ENCODE measurements around the gene EIF5. TPM values are rescaled to one million over a fixed set of nuclear protein-coding genes. Genes with fewer than 3 reads are reported as not detected.
A peak's percentile ranks its signal among the peaks of the same experiment; 100 is the strongest.

The EIF5 gene
- total RNA-seq, 1 donor from 2014 or later: 256 TPM

- no peak for DNase-seq (ENCODE audit: low spot score in 2 of 2, unreplicated experiment in 2 of 2)
- Mint-ChIP-seq H3K9me3 (no peaks in the 10 kb centered on the region), H3K36me3 (no peaks in the 10 kb centered on the region), H3K4me3 (no peak overlapping the region), H3K27me3 (ENCODE audit: low read depth) (peaks cover 58% of the 10 kb centered on the region), H3K4me1 (no peaks in the 10 kb centered on the region), H3K27ac (no peak overlapping the region)
- TF ChIP-seq, protein P1, sequence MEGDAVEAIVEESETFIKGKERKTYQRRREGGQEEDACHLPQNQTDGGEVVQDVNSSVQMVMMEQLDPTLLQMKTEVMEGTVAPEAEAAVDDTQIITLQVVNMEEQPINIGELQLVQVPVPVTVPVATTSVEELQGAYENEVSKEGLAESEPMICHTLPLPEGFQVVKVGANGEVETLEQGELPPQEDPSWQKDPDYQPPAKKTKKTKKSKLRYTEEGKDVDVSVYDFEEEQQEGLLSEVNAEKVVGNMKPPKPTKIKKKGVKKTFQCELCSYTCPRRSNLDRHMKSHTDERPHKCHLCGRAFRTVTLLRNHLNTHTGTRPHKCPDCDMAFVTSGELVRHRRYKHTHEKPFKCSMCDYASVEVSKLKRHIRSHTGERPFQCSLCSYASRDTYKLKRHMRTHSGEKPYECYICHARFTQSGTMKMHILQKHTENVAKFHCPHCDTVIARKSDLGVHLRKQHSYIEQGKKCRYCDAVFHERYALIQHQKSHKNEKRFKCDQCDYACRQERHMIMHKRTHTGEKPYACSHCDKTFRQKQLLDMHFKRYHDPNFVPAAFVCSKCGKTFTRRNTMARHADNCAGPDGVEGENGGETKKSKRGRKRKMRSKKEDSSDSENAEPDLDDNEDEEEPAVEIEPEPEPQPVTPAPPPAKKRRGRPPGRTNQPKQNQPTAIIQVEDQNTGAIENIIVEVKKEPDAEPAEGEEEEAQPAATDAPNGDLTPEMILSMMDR (IDR thresholded peaks at IDR 0.05; ENCODE audit: unreplicated experiment): no peak
Observed at GRCh38 chr14:103288076-103288766, 45.8 kb upstream of the EIF5 start.

DNA sequence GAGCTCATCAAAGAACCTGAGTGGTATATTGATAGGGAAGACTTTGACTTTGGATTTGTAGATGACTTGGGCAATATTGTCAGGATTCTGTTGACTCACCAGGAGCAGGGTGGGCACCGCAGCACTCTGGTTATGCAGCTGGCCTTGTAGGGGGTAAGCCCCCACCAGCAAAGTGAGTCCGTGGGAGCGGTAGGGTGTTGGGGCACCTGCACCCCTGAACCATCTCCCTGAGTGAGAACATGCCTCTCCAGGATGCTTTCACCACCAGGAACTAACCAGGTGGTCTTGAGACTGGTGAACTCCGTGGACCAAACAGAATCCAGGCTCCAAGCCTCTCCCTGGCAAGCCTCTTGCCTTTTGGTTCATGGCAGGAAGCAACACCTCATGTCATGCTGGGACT is 44.0 kb upstream of the EIF5 start:
- TF ChIP-seq, protein P1 (IDR thresholded peaks at IDR 0.05; ENCODE audit: unreplicated experiment): no peak
- H3K27ac Mint-ChIP-seq: no peak overlapping the region
- H3K4me3 Mint-ChIP-seq: no peak overlapping the region
- no peak for DNase-seq (ENCODE audit: low spot score in 2 of 2, unreplicated experiment in 2 of 2)
- peaks cover 49% of the 10 kb centered on the region for H3K27me3 Mint-ChIP-seq (ENCODE audit: low read depth)
- H3K9me3 Mint-ChIP-seq: no peaks in the 10 kb centered on the region
- no peaks in the 10 kb centered on the region for H3K36me3 Mint-ChIP-seq
- H3K4me1 Mint-ChIP-seq: no peaks in the 10 kb centered on the region

DNA sequence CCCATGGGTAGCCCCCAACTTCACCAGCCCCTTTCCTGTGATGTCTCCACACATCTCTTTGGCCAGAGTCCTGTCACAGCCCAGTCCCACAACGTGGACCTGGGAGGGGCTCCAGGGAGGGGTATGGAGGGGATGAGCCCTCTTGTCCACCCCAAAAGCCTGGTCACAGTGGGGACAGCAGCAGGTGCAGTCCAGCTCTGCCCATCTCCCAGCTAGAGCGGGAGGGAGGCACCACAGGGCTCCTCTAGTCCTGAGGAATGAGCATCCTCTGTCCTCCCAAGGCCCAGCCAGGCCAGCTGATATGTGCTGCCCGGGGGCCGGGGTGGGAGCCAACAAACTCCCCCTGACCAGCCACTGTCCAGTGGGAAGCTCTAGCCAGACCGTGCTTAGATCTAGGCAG is 43.5 kb upstream of the EIF5 start:
- no peak for DNase-seq (ENCODE audit: low spot score in 2 of 2, unreplicated experiment in 2 of 2)
- H3K4me3 Mint-ChIP-seq: no peak overlapping the region
- TF ChIP-seq, protein P1 (IDR thresholded peaks at IDR 0.05; ENCODE audit: unreplicated experiment): no peak
- no peaks in the 10 kb centered on the region for H3K4me1 Mint-ChIP-seq
- no peaks in the 10 kb centered on the region for H3K36me3 Mint-ChIP-seq
- H3K27me3 Mint-ChIP-seq (ENCODE audit: low read depth): peaks cover 45% of the 10 kb centered on the region
- no peaks in the 10 kb centered on the region for H3K9me3 Mint-ChIP-seq
- H3K27ac Mint-ChIP-seq: no peak overlapping the region

- Mint-ChIP-seq H3K4me1 (no peaks in the 10 kb centered on the region), H3K9me3 (no peaks in the 10 kb centered on the region), H3K4me3 (no peak overlapping the region), H3K36me3 (no peaks in the 10 kb centered on the region), H3K27ac (no peak overlapping the region), H3K27me3 (ENCODE audit: low read depth) (peaks cover 43% of the 10 kb centered on the region)
- DNase-seq (ENCODE audit: low spot score in 2 of 2, unreplicated experiment in 2 of 2): no peak
- TF ChIP-seq, protein P1 (IDR thresholded peaks at IDR 0.05; ENCODE audit: unreplicated experiment): no peak
Observed at GRCh38 chr14:103290961-103291360, 43.1 kb upstream of the EIF5 start.

- H3K4me3 Mint-ChIP-seq: no peak overlapping the region
- no peaks in the 10 kb centered on the region for H3K36me3 Mint-ChIP-seq
- TF ChIP-seq, protein P1 (IDR thresholded peaks at IDR 0.05; ENCODE audit: unreplicated experiment): peak; percentile 80
- no peaks in the 10 kb centered on the region for H3K4me1 Mint-ChIP-seq
- peaks cover 34% of the 10 kb centered on the region for H3K27me3 Mint-ChIP-seq (ENCODE audit: low read depth)
- no peaks in the 10 kb centered on the region for H3K9me3 Mint-ChIP-seq
- peak; percentile 63 to 88 for DNase-seq (ENCODE audit: low spot score in 2 of 2, unreplicated experiment in 2 of 2)
- H3K27ac Mint-ChIP-seq: no peak overlapping the region
Observed at GRCh38 chr14:103292426-103293374, 41.3 kb upstream of the EIF5 start.
